ENCODE data around the gene WAC.

Gene WAC

GRCh38 chr10:28533571-28534304, 820 bp downstream of the WAC start:
- DNase-seq: peak in 1 of 2 experiments; percentile 46

GRCh38 chr10:28535846-28536245, 2.9 kb downstream of the WAC start:
- no peak for DNase-seq

DNA sequence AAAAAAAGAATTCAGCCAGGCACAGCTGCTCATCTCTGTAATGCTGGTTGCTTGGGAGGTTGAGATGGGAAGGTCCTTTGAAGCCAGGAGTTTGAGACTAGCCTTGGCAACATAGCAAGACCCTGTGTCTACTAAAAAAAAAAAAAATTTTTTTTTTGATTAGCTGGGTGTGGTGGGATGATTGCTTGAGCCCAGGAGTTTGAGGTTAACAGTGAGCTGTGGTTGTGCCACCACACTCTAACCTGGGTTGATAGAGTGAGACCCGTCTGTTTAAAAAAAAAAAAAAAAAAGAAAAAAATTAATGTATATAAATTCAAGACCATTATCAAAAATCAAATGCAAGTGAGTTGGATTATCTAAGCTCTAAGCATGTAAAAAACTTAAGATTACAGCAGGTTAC, 5.7 kb downstream of the WAC start:
- DNase-seq: no peak

DNA sequence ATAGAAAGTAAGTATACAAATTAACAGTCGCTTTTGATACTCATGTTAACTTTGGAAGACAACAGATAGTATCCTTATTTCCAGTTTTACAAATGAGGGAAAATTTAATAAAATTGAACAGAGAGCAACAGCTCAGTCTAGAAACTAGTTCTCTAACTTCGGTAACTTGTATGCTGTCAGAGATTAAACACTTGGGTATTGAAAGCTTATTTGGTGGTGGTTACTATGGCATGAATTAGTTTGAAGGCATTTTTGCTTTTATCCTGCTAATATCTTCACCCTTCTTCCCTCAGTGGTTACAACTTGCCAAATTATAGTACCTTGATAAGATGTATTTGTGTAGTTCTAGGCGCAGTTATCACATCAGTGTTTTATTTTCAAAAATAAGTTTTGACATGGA, 7.2 kb downstream of the WAC start:
- DNase-seq: no peak

DNA sequence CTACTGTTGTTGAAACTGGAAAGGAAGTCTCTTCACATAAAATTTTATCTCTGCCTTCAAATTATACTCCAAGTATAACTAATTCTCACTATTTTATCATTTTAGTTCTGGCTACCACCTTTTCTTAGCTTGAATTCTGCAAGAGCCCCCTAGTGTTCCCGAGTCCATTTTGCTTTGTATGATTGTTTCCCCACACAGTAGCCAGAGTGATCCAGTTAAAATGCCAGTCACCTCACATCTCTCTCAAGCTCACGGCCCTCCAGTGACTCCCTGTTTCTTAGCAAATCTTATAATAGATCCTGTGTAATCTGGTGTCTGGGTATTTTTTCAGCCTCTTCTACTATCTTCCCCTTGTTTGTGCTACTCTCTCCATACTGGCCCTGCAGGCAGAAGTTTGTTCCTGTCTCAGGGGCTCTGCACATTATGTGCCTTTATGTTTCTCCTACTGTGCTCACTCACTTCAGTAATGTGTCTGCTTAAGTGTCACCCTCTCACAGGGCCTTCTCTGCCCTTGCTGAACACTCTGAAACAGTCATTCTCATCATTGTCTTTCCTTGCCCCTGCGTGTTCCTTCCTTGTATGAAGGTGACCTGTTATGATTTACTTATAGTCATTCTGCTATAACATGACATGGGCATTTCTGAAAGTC, 8.9 kb downstream of the WAC start:
- no peak for DNase-seq

DNA sequence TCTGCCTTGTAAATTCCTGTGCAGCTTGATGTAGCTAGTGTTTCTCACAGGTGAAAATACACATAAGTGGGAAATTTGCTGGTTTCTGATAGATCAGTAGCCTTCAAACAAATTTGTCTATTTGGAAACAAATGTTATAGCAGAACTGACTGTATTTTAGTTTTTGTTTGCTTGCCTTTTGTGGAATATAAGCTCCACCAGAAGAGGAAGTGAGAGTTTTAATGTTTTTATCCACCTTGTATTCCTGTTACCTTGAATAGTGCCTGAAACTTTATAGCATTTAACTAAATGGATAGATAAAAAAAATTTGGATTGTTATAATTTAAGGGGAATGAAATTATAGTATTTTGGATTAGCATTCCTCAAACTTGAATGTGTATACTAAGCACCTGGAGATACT, 9.8 kb downstream of the WAC start:
- DNase-seq: no peak

GRCh38 chr10:28544058-28544457, 11.1 kb downstream of the WAC start:
- DNase-seq: no peak

DNA sequence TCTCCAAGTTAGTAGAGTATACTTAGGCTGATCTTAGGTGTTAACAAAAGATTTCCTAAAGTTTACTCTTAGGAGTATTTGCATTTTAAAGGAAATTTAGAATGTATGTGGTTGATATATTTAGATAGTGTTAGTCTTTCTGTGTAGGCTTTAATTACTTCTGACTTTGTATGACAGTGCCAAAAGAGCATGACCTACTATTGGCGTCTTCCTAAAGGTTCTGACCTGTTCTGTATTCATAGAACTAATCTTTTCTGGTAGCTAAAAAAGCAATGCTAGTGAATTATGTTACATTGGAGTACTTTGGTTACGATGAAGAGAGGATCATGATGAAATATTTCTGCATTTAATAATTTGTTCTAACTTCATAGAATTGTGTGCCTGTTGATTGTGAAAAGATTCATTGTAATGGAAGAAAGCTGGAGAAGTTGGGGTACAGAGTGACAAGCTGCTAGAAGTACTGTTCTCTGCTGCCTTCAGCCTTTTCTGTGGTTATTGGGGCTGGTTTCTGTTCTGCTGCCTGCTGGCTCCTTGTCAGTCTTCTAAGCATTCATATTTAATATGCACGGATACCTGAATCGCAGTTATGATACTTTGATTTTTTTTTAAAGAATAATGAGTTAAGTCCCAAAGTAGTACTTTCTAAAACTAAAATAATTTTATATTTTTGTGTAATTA, 13.2 kb downstream of the WAC start:
- no peak for DNase-seq

GRCh38 chr10:28548781-28549498, 16.0 kb downstream of the WAC start:
- DNase-seq: no peak

GRCh38 chr10:28551086-28551485, 18.2 kb downstream of the WAC start:
- no peak for DNase-seq

DNA sequence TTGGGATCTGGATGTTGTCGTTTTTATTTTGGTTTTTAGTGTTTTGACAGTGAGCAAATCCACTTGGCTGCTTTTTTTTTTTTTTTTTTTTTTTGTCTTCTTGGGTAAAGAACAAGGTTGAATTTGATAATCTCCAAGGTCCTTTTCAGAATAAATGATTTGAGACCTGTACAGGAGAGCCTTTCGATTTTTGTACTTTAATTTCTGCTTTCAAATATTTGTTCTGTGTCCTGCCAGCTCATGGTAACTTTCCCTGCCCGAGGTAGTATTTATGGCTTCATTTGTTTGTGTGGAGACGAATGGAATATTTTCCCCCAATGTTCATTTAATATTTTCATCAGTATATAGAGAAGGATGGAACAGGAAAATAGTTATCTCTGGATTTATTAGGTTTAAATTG, 19.9 kb downstream of the WAC start:
- no peak for DNase-seq

DNA sequence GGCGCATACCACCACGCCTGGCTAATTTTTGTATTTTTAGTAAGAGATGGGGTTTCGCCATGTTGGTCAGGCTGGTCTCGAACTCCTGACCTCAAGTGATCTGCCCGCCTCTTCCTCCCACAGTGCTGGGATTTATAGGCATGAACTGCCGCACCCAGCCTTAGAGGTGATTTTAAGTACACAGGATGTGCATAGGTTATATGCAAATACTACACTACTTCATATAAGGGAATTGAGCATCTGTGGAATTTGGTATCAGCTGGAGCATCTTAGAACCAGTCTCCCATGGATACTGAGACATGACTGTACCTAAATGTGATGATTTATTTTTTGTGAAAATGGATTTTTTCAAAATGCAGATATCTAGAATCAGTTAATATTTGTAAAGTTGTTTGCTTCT, 21.1 kb downstream of the WAC start:
- DNase-seq: no peak

- DNase-seq: no peak
Measured at GRCh38 chr10:28554952-28555351, 22.0 kb downstream of the WAC start.

DNA sequence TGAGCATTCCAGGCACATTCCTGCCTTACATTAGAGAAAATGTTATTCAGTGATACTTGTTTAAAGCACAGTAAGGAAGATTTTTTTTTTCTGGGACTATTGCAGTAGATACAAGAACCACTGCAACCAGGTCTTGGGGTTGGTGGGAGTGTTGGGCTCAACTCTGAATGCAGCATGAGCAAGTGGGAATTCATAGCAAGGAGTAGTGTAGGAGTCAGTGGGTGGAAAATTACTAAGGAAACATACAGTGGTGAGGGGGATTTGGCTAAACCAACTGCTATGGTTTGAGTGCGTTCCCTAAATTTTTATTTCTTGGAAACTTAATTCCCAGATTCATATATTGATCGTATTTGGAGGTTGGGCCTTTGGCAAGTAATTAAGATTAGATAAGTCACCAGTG, 22.4 kb downstream of the WAC start:
- no peak for DNase-seq

GRCh38 chr10:28556142-28556541, 23.2 kb downstream of the WAC start:
- DNase-seq: no peak

DNA sequence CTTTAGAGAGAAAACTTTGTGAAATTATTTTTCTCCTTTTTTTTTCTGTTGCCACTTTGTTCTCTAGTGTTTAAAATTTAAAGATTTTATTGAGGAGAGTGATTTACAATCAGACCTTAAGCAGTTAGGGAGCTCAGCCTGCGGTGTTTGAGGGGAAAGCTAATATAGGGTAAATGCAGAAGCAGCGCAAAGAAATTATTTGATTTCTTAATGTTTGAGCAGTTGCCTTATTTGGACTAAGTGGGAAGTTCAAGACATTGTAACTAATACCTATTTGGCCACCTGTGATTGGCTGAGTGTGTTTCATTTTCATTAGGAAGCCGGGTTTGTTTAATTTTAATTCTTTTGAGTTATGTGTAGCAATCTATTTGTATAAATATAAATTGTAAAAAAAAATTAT, 25.3 kb downstream of the WAC start:
- no peak for DNase-seq

DNA sequence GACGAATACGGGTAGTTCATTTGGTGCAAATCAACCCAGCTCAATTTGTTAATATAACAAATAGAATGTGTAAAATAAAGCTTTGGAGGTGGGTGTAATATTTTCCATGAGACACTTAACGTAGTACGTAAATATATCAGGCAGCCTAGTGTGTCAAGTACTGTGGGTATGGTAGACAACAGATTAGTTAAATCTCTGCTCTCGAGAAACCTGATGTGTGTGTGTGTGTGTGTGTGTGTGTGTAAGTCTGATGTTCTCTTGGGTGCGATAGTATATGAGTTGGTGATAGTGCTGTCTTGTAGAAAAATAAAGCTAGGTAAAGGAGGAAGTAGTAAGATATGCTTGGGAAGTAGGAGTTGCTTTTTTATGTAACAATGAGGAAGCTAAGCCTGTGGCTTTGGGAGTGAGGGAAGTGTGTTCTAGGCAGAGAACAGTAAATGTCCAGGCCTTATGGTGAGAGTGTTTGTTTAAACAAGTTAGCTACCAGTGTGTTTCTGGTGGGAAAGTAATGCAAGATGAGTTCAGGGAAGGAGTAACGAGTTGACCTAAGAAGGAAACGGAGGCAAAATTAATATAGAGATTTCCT, 26.1 kb downstream of the WAC start:
- no peak for DNase-seq

DNA sequence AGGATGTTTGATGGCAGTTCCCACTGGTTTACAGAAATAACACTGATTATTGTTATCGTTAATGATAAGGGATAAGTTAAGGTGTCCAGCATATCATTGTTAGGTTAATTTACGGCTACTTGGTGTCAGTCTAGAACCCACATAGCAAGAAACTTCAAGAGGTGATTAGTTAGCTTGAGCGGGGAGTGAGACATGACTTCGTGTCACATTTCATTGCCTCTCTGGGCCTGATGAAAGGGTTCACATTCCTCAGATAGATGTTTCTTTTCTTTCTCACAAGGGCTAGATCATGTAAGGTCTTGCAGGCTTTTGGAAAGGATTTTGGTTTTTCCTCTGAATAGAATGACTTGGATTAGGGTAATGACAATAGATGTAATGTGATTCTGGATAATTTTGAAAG, 26.7 kb downstream of the WAC start:
- DNase-seq: no peak

DNA sequence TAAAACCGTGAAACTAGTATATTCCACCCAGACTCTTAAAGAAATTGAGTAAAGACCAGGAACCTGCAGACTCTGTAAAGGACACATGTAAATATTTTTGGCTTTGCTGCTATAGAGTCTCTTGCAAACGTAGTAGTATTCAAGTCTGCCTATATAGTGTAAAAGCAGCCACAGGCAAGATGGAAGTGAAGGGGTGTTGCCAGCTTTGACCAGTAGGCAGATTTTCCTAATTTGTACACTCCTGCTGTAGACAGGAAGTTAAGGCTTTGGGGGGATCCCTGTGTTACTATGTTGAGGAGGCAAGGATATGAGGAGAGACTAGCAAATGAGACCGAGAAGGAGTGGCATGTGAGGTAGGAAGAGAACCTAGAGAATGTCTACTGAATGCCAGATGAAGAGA, 27.7 kb downstream of the WAC start:
- DNase-seq: no peak

GRCh38 chr10:28561531-28561930, 28.6 kb downstream of the WAC start:
- DNase-seq: no peak

- DNase-seq: no peak
Measured at GRCh38 chr10:28564905-28565304, 32.0 kb downstream of the WAC start.

DNA sequence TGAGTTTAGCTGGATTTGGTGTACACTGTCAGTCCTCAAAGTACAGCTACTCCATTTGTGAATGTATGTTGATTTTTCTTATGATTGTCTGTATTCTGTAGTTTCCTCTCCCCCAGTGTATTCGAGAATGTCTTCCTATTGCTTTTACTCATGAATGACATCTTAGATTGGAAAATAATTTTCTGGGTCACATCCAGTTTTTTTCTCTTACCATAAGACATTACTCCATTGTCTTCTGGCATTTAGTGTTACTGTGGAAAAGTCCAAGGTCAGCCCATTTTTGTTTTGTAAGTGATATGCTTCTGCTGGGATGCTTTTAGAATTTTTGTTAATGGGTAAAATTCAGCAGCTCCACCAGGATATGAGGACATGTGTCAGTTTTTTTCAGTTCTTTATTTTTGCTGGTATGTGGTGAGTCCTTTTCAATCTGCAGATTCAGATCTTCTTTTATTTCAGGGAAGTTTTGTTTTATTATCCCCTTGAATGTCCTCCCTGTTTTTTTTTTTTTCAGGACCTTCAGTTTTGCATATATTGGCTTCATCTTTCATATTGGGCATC, 33.6 kb downstream of the WAC start:
- DNase-seq: no peak

Data from NCI-H446 (cell line).